HepG2 (cell line): ENCODE data around the gene RAPGEF5. TPM values are rescaled to one million over a fixed set of nuclear protein-coding genes. Genes with fewer than 3 reads are reported as not detected.
A peak's percentile ranks its signal among the peaks of the same experiment; 100 is the strongest.

Source experiments
- AGO2 ChIP-seq: fragments of 200-400 bp; formaldehyde crosslinking; optimal IDR thresholded peaks from 2 replicates; pipeline ENCODE3; 2017; ENCODE audit warnings: mild to moderate bottlenecking, low read depth, low read length, moderate library complexity
- ARHGAP35 ChIP-seq: sonication (generic); formaldehyde crosslinking; IDR thresholded peaks from 2 replicates; pipeline ENCODE4 v1.9.0; 2022; ENCODE audit warnings: mild to moderate bottlenecking, inconsistent platforms, moderate library complexity, missing genetic modification reagents, borderline replicate concordance
- FOXM1 ChIP-seq: sonication (generic); formaldehyde crosslinking; IDR thresholded peaks from 2 replicates; pipeline ENCODE4 v1.5.0; 2020; ENCODE audit warnings: missing genetic modification reagents
- GLMP ChIP-seq: sonication (generic); formaldehyde crosslinking; IDR thresholded peaks from 2 replicates; pipeline ENCODE4 v1.9.0; 2021; ENCODE audit warnings: missing genetic modification reagents, mild to moderate bottlenecking, borderline replicate concordance
- HOXA9 ChIP-seq: sonication (generic); formaldehyde crosslinking; IDR thresholded peaks from 2 replicates; pipeline ENCODE4 v1.8.1; 2022; ENCODE audit warnings: missing genetic modification reagents, mild to moderate bottlenecking, moderate library complexity, borderline replicate concordance
- MAFG ChIP-seq: sonication (generic); formaldehyde crosslinking; IDR thresholded peaks from 2 replicates; pipeline ENCODE4 v1.5.1; 2020; ENCODE audit warnings: mild to moderate bottlenecking, missing genetic modification reagents
- MEIS2 ChIP-seq: sonication (generic); formaldehyde crosslinking; IDR thresholded peaks from 2 replicates; pipeline ENCODE4 v1.9.0; 2021; ENCODE audit warnings: mild to moderate bottlenecking, missing genetic modification reagents
- RFX5 ChIP-seq: IDR thresholded peaks from 2 replicates; pipeline ENCODE4 v1.6.1; 2011; ENCODE audit warnings: low read depth, low read length, improper control_type of control experiment
- SETDB1 ChIP-seq: sonication (generic); formaldehyde crosslinking; IDR thresholded peaks from 2 replicates; pipeline ENCODE4 v1.5.1; 2020; ENCODE audit warnings: missing genetic modification reagents, mild to moderate bottlenecking, borderline replicate concordance
- SNAPC2 ChIP-seq: sonication (generic); formaldehyde crosslinking; IDR thresholded peaks from 2 replicates; pipeline ENCODE4 v1.8.1; 2022; ENCODE audit warnings: mild to moderate bottlenecking, missing genetic modification reagents
- ZBTB38 ChIP-seq: sonication (generic); formaldehyde crosslinking; IDR thresholded peaks from 2 replicates; pipeline ENCODE4 v1.5.1; 2020; ENCODE audit warnings: mild to moderate bottlenecking, missing genetic modification reagents
- ZNF12 ChIP-seq: sonication (generic); formaldehyde crosslinking; IDR thresholded peaks from 2 replicates; pipeline ENCODE4 v1.5.0; 2020; ENCODE audit warnings: missing genetic modification reagents
- ZNF333 ChIP-seq: sonication (generic); formaldehyde crosslinking; IDR thresholded peaks from 2 replicates; pipeline ENCODE4 v1.4.0; 2020; ENCODE audit warnings: mild to moderate bottlenecking, missing genetic modification reagents, borderline replicate concordance
- ZNF720 ChIP-seq: sonication (generic); formaldehyde crosslinking; IDR thresholded peaks from 2 replicates; pipeline ENCODE4 v1.4.0; 2020; ENCODE audit warnings: missing genetic modification reagents
- ZNF737 ChIP-seq: sonication (generic); formaldehyde crosslinking; IDR thresholded peaks from 2 replicates; pipeline ENCODE4 v1.5.0; 2020; ENCODE audit warnings: missing genetic modification reagents, mild to moderate bottlenecking, borderline replicate concordance
- ZNF776 ChIP-seq: sonication (generic); formaldehyde crosslinking; IDR thresholded peaks from 2 replicates; pipeline ENCODE4 v1.4.0; 2020; ENCODE audit warnings: mild to moderate bottlenecking, missing genetic modification reagents
- polyA plus RNA-seq, 8 experiments: library from polyadenylated mRNA; depleted of rRNA in 3 of 8; stranded (reverse) in 7 of 8; unstranded in 1 of 8; fragments of >200 nt; fragmentation: Illumina TruSeq in 4 of 8; extraction: Trizol in 4 of 8; gene quantifications; 2 replicates each; pipeline versions ENCODE4 v1.2.1 to v1.2.3, GENCODE V29; 2011 to 2016; ENCODE audit warnings: low read depth in 4 of 8, missing spikeins in 1 of 8, mixed read lengths in 1 of 8; ENCODE audit not compliant: insufficient read depth in 1 of 8
- total RNA-seq, 5 experiments: library from RNA; depleted of rRNA; stranded (reverse); fragments of >200 nt; fragmentation: Illumina TruSeq; extraction: Trizol; gene quantifications; 2 replicates each; pipeline ENCODE4 v1.2.3, GENCODE V29; 2016; ENCODE audit warnings: low read depth in 1 of 5
- TF ChIP-seq, protein P1 (sequence below): sonication (generic); formaldehyde crosslinking; conservative IDR thresholded peaks from 2 replicates; pipeline ENCODE4 v1.8.0; 2022; ENCODE audit warnings: mild to moderate bottlenecking, moderate library complexity, missing genetic modification reagents
- TF ChIP-seq, protein P2 (sequence below): sonication (generic); formaldehyde crosslinking; IDR thresholded peaks from 2 replicates; pipeline ENCODE4 v1.4.0; 2020; ENCODE audit warnings: missing genetic modification reagents
- TF ChIP-seq, protein P3 (sequence below): sonication (generic); formaldehyde crosslinking; IDR thresholded peaks from 2 replicates; pipeline ENCODE4 v1.9.0; 2021; ENCODE audit warnings: missing genetic modification reagents, mild to moderate bottlenecking, borderline replicate concordance

The RAPGEF5 gene
- total and polyA plus RNA-seq, 2 of the 13 experiments (the other 11 are each of a cell fraction or from before 2014, with no cell fraction given), result 17.1 to 23.4 TPM

- TF ChIP-seq AGO2 (no peak), ZBTB38 (CRISPR knock-in tag) (0 out of 2 replicates have a peak, but pooled peaks have one; percentile 11), GLMP (CRISPR knock-in tag) (no peak), ZNF12 (CRISPR knock-in tag) (no peak), SETDB1 (no peak), RFX5 (no peak), HOXA9 (0 out of 2 replicates have a peak, but pooled peaks have one; percentile 27), MEIS2 (CRISPR knock-in tag) (no peak; the same call in 1 of the 2 replicates), ZNF720 (no peak), ZNF333 (no peak), ZNF776 (CRISPR knock-in tag) (no peak), MAFG (CRISPR knock-in tag) (no peak), ZNF737 (CRISPR knock-in tag) (no peak), FOXM1 (CRISPR knock-in tag) (no peak), ARHGAP35 (CRISPR knock-in tag) (no peak), SNAPC2 (CRISPR knock-in tag) (no peak)
- TF ChIP-seq, protein P1, sequence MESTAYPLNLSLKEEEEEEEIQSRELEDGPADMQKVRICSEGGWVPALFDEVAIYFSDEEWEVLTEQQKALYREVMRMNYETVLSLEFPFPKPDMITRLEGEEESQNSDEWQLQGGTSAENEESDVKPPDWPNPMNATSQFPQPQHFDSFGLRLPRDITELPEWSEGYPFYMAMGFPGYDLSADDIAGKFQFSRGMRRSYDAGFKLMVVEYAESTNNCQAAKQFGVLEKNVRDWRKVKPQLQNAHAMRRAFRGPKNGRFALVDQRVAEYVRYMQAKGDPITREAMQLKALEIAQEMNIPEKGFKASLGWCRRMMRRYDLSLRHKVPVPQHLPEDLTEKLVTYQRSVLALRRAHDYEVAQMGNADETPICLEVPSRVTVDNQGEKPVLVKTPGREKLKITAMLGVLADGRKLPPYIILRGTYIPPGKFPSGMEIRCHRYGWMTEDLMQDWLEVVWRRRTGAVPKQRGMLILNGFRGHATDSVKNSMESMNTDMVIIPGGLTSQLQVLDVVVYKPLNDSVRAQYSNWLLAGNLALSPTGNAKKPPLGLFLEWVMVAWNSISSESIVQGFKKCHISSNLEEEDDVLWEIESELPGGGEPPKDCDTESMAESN (CRISPR knock-in tag), result peak; percentile 62; the same call in 1 of the 2 replicates
- TF ChIP-seq, protein P2, sequence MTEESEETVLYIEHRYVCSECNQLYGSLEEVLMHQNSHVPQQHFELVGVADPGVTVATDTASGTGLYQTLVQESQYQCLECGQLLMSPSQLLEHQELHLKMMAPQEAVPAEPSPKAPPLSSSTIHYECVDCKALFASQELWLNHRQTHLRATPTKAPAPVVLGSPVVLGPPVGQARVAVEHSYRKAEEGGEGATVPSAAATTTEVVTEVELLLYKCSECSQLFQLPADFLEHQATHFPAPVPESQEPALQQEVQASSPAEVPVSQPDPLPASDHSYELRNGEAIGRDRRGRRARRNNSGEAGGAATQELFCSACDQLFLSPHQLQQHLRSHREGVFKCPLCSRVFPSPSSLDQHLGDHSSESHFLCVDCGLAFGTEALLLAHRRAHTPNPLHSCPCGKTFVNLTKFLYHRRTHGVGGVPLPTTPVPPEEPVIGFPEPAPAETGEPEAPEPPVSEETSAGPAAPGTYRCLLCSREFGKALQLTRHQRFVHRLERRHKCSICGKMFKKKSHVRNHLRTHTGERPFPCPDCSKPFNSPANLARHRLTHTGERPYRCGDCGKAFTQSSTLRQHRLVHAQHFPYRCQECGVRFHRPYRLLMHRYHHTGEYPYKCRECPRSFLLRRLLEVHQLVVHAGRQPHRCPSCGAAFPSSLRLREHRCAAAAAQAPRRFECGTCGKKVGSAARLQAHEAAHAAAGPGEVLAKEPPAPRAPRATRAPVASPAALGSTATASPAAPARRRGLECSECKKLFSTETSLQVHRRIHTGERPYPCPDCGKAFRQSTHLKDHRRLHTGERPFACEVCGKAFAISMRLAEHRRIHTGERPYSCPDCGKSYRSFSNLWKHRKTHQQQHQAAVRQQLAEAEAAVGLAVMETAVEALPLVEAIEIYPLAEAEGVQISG (CRISPR knock-in tag), result peak; percentile 29; the same call in 1 of the 2 replicates
- TF ChIP-seq, protein P3, sequence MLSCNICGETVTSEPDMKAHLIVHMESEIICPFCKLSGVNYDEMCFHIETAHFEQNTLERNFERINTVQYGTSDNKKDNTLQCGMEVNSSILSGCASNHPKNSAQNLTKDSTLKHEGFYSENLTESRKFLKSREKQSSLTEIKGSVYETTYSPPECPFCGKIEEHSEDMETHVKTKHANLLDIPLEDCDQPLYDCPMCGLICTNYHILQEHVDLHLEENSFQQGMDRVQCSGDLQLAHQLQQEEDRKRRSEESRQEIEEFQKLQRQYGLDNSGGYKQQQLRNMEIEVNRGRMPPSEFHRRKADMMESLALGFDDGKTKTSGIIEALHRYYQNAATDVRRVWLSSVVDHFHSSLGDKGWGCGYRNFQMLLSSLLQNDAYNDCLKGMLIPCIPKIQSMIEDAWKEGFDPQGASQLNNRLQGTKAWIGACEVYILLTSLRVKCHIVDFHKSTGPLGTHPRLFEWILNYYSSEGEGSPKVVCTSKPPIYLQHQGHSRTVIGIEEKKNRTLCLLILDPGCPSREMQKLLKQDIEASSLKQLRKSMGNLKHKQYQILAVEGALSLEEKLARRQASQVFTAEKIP, result no peak
These were observed at the start of gene RAPGEF5 (continued) for GRCh38 chr7:22356701-22357310.
